Measurements from ENCODE around the gene XK. TPM values are rescaled to one million over a fixed set of nuclear protein-coding genes. Genes with fewer than 3 reads are reported as not detected.

The XK gene
- total and polyA plus RNA-seq, 12 donors, result 1.8 to 10.1 (median 7.2) TPM

- WGBS, 2 donors, result 84 to 89% methylated on average over 8 of the region's 8 CpGs
- peaks cover 0 to 21% (median 0%) of the 10 kb centered on the region in 7 donors for H3K27me3 ChIP-seq
- H3K4me3 ChIP-seq, result no peak overlapping the region
- no peak overlapping the region for H3K27ac ChIP-seq
- no peaks in the 10 kb centered on the region for H3K9me3 ChIP-seq
- intact Hi-C loops (cut with DNase I), result no loop called here
- TF ChIP-seq CTCF (IDR thresholded peaks at IDR 0.05), result no peak
- ATAC-seq, result no peak
- H3K4me1 ChIP-seq, result no peaks in the 10 kb centered on the region
- no peaks in the 10 kb centered on the region for H3K36me3 ChIP-seq
- no peak for DNase-seq
These were observed 32.9 kb upstream of the XK start for GRCh38 chrX:37652589-37653231.

- ATAC-seq (no peak), DNase-seq (no peak)
- Histone ChIP-seq H3K4me3 (no peak overlapping the region), H3K27me3 (peaks cover 0 to 21% (median 0%) of the 10 kb centered on the region in 7 donors), H3K36me3 (no peaks in the 10 kb centered on the region), H3K4me1 (no peaks in the 10 kb centered on the region), H3K27ac (no peak overlapping the region), H3K9me3 (no peaks in the 10 kb centered on the region)
- intact Hi-C loops (cut with DNase I), result no loop called here
- WGBS, 2 donors, result 74 to 76% methylated on average over 1 of the region's 1 CpG
- TF ChIP-seq CTCF (IDR thresholded peaks at IDR 0.05), result no peak
These were observed 32.0 kb upstream of the XK start for GRCh38 chrX:37653397-37654085.

GRCh38 chrX:37658343-37659030 is 27.1 kb upstream of the XK start:
- intact Hi-C loops (cut with DNase I), result no loop called here
- ATAC-seq (peak in 1 of 8 donors; percentile 19), DNase-seq (no peak)
- H3K27ac ChIP-seq, result no peak overlapping the region
- no peak for TF ChIP-seq CTCF (IDR thresholded peaks at IDR 0.05)
- H3K4me3 ChIP-seq, result no peak overlapping the region
- WGBS, 2 donors, result 73 to 76% methylated on average over 4 of the region's 4 CpGs
- no peaks in the 10 kb centered on the region for H3K4me1 ChIP-seq
- H3K36me3 ChIP-seq, result no peaks in the 10 kb centered on the region
- H3K27me3 ChIP-seq, result peaks cover 0 to 26% (median 0%) of the 10 kb centered on the region in 7 donors
- H3K9me3 ChIP-seq, result no peaks in the 10 kb centered on the region

- H3K36me3 ChIP-seq, result no peaks in the 10 kb centered on the region
- DNase-seq (no peak), ATAC-seq (no peak)
- H3K4me3 ChIP-seq, result no peak overlapping the region
- TF ChIP-seq CTCF (IDR thresholded peaks at IDR 0.05), result no peak
- H3K4me1 ChIP-seq, result no peaks in the 10 kb centered on the region
- H3K27ac ChIP-seq, result no peak overlapping the region
- H3K9me3 ChIP-seq, result no peaks in the 10 kb centered on the region
- intact Hi-C loops (cut with DNase I), result no loop called here
- WGBS, 2 donors, result 85 to 91% methylated on average over 1 of the region's 1 CpG
- peaks cover 0 to 26% (median 0%) of the 10 kb centered on the region in 7 donors for H3K27me3 ChIP-seq
These were observed 26.5 kb upstream of the XK start for GRCh38 chrX:37659047-37659446.
